Measurements from ENCODE around the gene POMT1. TPM values are rescaled to one million over a fixed set of nuclear protein-coding genes. Genes with fewer than 3 reads are reported as not detected.

POMT1 gene
- total and polyA plus RNA-seq, 2 of the 8 experiments (the other 6 are each of a cell fraction or from before 2014, with no cell fraction given) = 22.3 to 33.2 TPM

GRCh38 chr9:131484560-131485185 lies 18.0 kb upstream of the POMT1 start:
- no peak overlapping the region for H4K91ac ChIP-seq (replicated peaks; ENCODE audit: insufficient read length, low read length)
- CTCF ChIA-PET (ENCODE audit: partially characterized antibody) = interaction anchor here (1.1 to 2.1 kb wide), 5 partner anchors 8 to 78 kb away, joined by 3 to 7 read pairs (median 5); no protein-coding TSS in a partner anchor
- H3K9me3 ChIP-seq (ENCODE audit: insufficient read depth in 2 of 2, low read depth in 1 of 2, low read length in 1 of 2) = no peaks in the 10 kb centered on the region
- H3K4me1 ChIP-seq (replicated peaks in 1 of 4; ENCODE audit: control insufficient read depth in 3 of 4, insufficient read depth in 4 of 4, low read length in 3 of 4) = no peaks in the 10 kb centered on the region; a peak in 1 of 7 replicates
- H4K20me1 ChIP-seq (replicated peaks in 1 of 2; ENCODE audit: control insufficient read depth in 1 of 2, insufficient read depth in 2 of 2, low read length in 2 of 2) = peaks cover 15 to 23% of the 10 kb centered on the region in 2 experiments
- POLR2A ChIA-PET (ENCODE audit: partially characterized antibody) = interaction anchor here (0.8 to 1.3 kb wide), 7 partner anchors 9 to 88 kb away, joined by 3 to 6 read pairs (median 3); no protein-coding TSS in a partner anchor
- H2BK12ac ChIP-seq (ENCODE audit: low read depth, low read length) = no peak overlapping the region
- H2AK5ac ChIP-seq (ENCODE audit: low read depth, low read length) = no peak overlapping the region
- no peak overlapping the region for H3K14ac ChIP-seq (ENCODE audit: insufficient read length)
- no peak overlapping the region for H2BK120ac ChIP-seq (replicated peaks; ENCODE audit: low read depth, low read length)
- no peak for TF ChIP-seq RFX5 (IDR thresholded peaks at IDR 0.05; ENCODE audit: borderline replicate concordance, low read depth, low read length)
- no peak for TF ChIP-seq TBP (IDR thresholded peaks at IDR 0.05; ENCODE audit: low read depth, low read length)
- TF ChIP-seq BRCA1 (IDR thresholded peaks at IDR 0.05; ENCODE audit: low read depth, low read length) = no peak
- TF ChIP-seq CREB1 (IDR thresholded peaks at IDR 0.05) = no peak
- no peak for TF ChIP-seq GABPA (IDR thresholded peaks at IDR 0.05; ENCODE audit: borderline replicate concordance, insufficient read depth, low read length)
- no peak for TF ChIP-seq EP300 (IDR thresholded peaks at IDR 0.05; ENCODE audit: borderline replicate concordance in 1 of 2, low read depth in 2 of 2, low read length in 2 of 2)
- TF ChIP-seq TEAD4 (IDR thresholded peaks at IDR 0.05; ENCODE audit: low read depth, low read length) = no peak
- no peak for TF ChIP-seq ZNF274 (IDR thresholded peaks at IDR 0.05; ENCODE audit: borderline replicate concordance, extremely low read depth, low read length)
- TF ChIP-seq TAF1 (IDR thresholded peaks at IDR 0.05; ENCODE audit: low read depth, low read length) = no peak
- no peak for TF ChIP-seq CHD2 (IDR thresholded peaks at IDR 0.05; ENCODE audit: low read length)
- TF ChIP-seq RNF2 (IDR thresholded peaks at IDR 0.05; ENCODE audit: borderline replicate concordance, low read depth, low read length, missing control alignments, poor library complexity, severe bottlenecking) = no peak
- TF ChIP-seq CEBPB (IDR thresholded peaks at IDR 0.05; ENCODE audit: low read depth, low read length) = no peak
- no peak overlapping the region for H4K5ac ChIP-seq (ENCODE audit: insufficient read length, low read depth, low read length)
- H3K4me3 ChIP-seq (ENCODE audit: extremely low read depth in 1 of 4, insufficient read depth in 2 of 4, low read depth in 3 of 4, low read length in 4 of 4) = no peak overlapping the region
- H3K9ac ChIP-seq (replicated peaks in 1 of 4; ENCODE audit: extremely low read depth in 1 of 4, low read depth in 3 of 4, low read length in 3 of 4) = no peak overlapping the region
- peaks cover 73 to 97% (median 91%) of the 10 kb centered on the region in 4 experiments for H3K36me3 ChIP-seq (ENCODE audit: control insufficient read depth in 2 of 4, insufficient read depth in 4 of 4, low read length in 3 of 4)
- no peak overlapping the region for H3K4me2 ChIP-seq (ENCODE audit: insufficient read depth in 1 of 2, low read depth in 2 of 2, low read length in 2 of 2)
- H3K79me2 ChIP-seq (ENCODE audit: control insufficient read depth in 1 of 2, insufficient read depth in 2 of 2, low read length in 2 of 2) = peaks cover 0 to 6% of the 10 kb centered on the region in 2 experiments; a peak in 1 of 4 replicates
- no peaks in the 10 kb centered on the region for H3K27me3 ChIP-seq (replicated peaks in 1 of 4; ENCODE audit: control insufficient read depth in 3 of 4, extremely low read depth in 1 of 4, insufficient read depth in 3 of 4, low read length in 3 of 4)
- H3K23ac ChIP-seq (ENCODE audit: insufficient read length) = no peak overlapping the region
- DNase-seq (ENCODE audit: low read depth in 1 of 2, low spot score in 2 of 2) (no peak), FAIRE-seq (no peak)
- no peak overlapping the region for H3K27ac ChIP-seq (ENCODE audit: low read depth, low read length)
- H3K56ac ChIP-seq (replicated peaks; ENCODE audit: insufficient read length, low read depth, low read length) = no peak overlapping the region
- H4K8ac ChIP-seq (ENCODE audit: extremely low read depth, insufficient read depth, low read length) = no peak overlapping the region
- no peak overlapping the region for H3K4ac ChIP-seq (replicated peaks; ENCODE audit: insufficient read length, low read depth, low read length)
- H2BK20ac ChIP-seq (ENCODE audit: low read length) = no peak overlapping the region
- no peak overlapping the region for H2AFZ ChIP-seq (ENCODE audit: low read length)
- no peak overlapping the region for H3K18ac ChIP-seq (ENCODE audit: extremely low read depth, low read length)
- H2BK15ac ChIP-seq (ENCODE audit: low read length) = no peak overlapping the region
- H3K23me2 ChIP-seq (ENCODE audit: low read depth, low read length) = no peaks in the 10 kb centered on the region
- WGBS, 2 experiments (ENCODE audit: extremely low coverage in 1 of 2, insufficient coverage in 1 of 2, insufficient read length in 1 of 2, insufficient replicate concordance in 2 of 2, low coverage in 1 of 2, low lambda C conversion rate in 2 of 2, missing lambda C conversion rate in 1 of 2) = 90% methylated on average over 15 of the region's 15 CpGs; no CpG with 5 or more reads in 1 of the 2 experiments
- no peak overlapping the region; the same call in 1 of the 2 replicates for H2BK5ac ChIP-seq (ENCODE audit: low read depth, low read length)
- peaks cover 9% of the 10 kb centered on the region; the same call in 1 of the 2 replicates for H3K79me1 ChIP-seq (ENCODE audit: low read depth, low read length)
